Loucy (cell line): ENCODE results near the gene PITPNC1.

Source experiments
- H2AFZ ChIP-seq: fragments of 200-600 bp; sonication (generic); 2 replicates; pipeline ENCODE4 v1.6.0; 2016; ENCODE audit warnings: antibody characterized with exemption, mild to moderate bottlenecking, low read length, moderate library complexity
- H3F3A ChIP-seq: fragments of 200-600 bp; 2 replicates; pipeline ENCODE4 v1.6.0; 2016; ENCODE audit warnings: antibody characterized with exemption, low read depth, mild to moderate bottlenecking
- H3K27me3 ChIP-seq: fragments of 200-600 bp; sonication (generic); 2 replicates; pipeline ENCODE4 v1.6.1; 2014; ENCODE audit warnings: low read length, mild to moderate bottlenecking; ENCODE audit not compliant: insufficient read depth, poor library complexity, severe bottlenecking
- H3K36me3 ChIP-seq: fragments of 200-600 bp; sonication (generic); 2 replicates; pipeline ENCODE4 v1.6.1; 2016; ENCODE audit warnings: low read length; ENCODE audit not compliant: insufficient read depth
- H3K4me1 ChIP-seq: fragments of 200-600 bp; sonication (generic); 2 replicates; pipeline ENCODE4 v1.5.1; 2014; ENCODE audit warnings: low read length, mild to moderate bottlenecking; ENCODE audit not compliant: insufficient read depth, poor library complexity, severe bottlenecking
- H3K4me2 ChIP-seq: fragments of 200-600 bp; sonication (generic); 2 replicates; pipeline ENCODE4 v1.6.0; 2014; ENCODE audit warnings: antibody characterized with exemption, low read length, low read depth, mild to moderate bottlenecking; ENCODE audit not compliant: poor library complexity, severe bottlenecking
- H3K4me3 ChIP-seq: fragments of 200-600 bp; sonication (generic); 2 replicates; pipeline ENCODE4 v1.5.1; 2014; ENCODE audit warnings: low read length, mild to moderate bottlenecking, mixed read lengths; ENCODE audit not compliant: poor library complexity, severe bottlenecking
- H3K79me2 ChIP-seq: fragments of 200-600 bp; sonication (generic); 2 replicates; pipeline ENCODE4 v1.6.1; 2014; ENCODE audit warnings: low read length; ENCODE audit not compliant: insufficient read depth
- H3K9ac ChIP-seq: fragments of 200-600 bp; sonication (generic); 2 replicates; pipeline ENCODE4 v1.6.0; 2014; ENCODE audit warnings: mild to moderate bottlenecking, low read depth, low read length, moderate library complexity; ENCODE audit not compliant: poor library complexity, severe bottlenecking
- H3K9me2 ChIP-seq: fragments of 200-600 bp; sonication (generic); replicated peaks from 2 replicates; pipeline ENCODE4 v1.6.1; 2016; ENCODE audit warnings: low read depth, low read length, mixed read lengths
- H3K9me3 ChIP-seq: fragments of 200-600 bp; sonication (generic); 2 replicates; pipeline ENCODE4 v1.6.1; 2014; ENCODE audit warnings: mild to moderate bottlenecking, antibody characterized with exemption, low read length, low read depth; ENCODE audit not compliant: insufficient read depth
- H4K20me1 ChIP-seq: fragments of 200-600 bp; sonication (generic); 2 replicates; pipeline ENCODE4 v1.6.0; 2014; ENCODE audit warnings: antibody characterized with exemption, low read length, mild to moderate bottlenecking; ENCODE audit not compliant: insufficient read depth, poor library complexity, severe bottlenecking
- CTCF ChIP-seq: fragments of 200-600 bp; sonication (generic); conservative IDR thresholded peaks from 2 replicates; pipeline ENCODE4 v1.5.1; 2014; ENCODE audit warnings: mild to moderate bottlenecking, antibody characterized with exemption, low read length
- EZH2phosphoT487 ChIP-seq: fragments of 200-600 bp; IDR thresholded peaks from 2 replicates; pipeline ENCODE4 v1.6.1; 2018; ENCODE audit warnings: antibody characterized with exemption, mild to moderate bottlenecking, moderate library complexity, borderline replicate concordance

PITPNC1 gene

DNA sequence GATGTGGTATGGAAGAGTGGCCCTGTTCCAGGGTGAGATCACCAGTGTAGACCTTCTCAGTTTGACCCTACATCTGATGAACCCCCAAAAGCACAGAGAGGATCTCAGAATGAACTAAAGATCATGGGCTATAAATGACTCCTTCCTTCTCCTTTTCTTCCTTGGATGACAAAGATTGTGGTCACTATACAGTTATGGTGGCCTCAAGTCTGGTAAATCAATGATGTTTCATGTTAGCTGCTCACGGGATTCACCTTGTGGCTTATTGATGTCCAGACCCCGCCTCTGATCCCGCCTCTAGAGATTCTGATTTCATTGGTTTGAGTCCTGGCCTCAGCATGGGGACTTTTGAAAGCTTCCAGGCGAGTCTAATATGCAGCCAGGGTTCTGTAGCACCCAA is 112.2 kb downstream of the PITPNC1 start:
- Histone ChIP-seq H3K4me3 (no peak overlapping the region), H2AFZ (no peak overlapping the region), H3K9me3 (no peaks in the 10 kb centered on the region), H3K9ac (no peak overlapping the region), H3K79me2 (no peaks in the 10 kb centered on the region), H3K4me1 (no peaks in the 10 kb centered on the region), H3K27me3 (no peaks in the 10 kb centered on the region), H3F3A (no peaks in the 10 kb centered on the region), H3K9me2 (no peaks in the 10 kb centered on the region), H3K36me3 (no peaks in the 10 kb centered on the region), H3K4me2 (no peak overlapping the region), H4K20me1 (no peaks in the 10 kb centered on the region)
- no peak for TF ChIP-seq CTCF
- TF ChIP-seq EZH2phosphoT487, result no peak

GRCh38 chr17:67490471-67490870 is 113.4 kb downstream of the PITPNC1 start:
- H3K9ac ChIP-seq, result no peak overlapping the region
- TF ChIP-seq EZH2phosphoT487, result no peak
- no peak for TF ChIP-seq CTCF
- H3K4me2 ChIP-seq, result no peak overlapping the region
- H3K4me3 ChIP-seq, result no peak overlapping the region
- no peaks in the 10 kb centered on the region for H3K4me1 ChIP-seq
- H3F3A ChIP-seq, result no peaks in the 10 kb centered on the region
- H3K27me3 ChIP-seq, result no peaks in the 10 kb centered on the region
- H3K36me3 ChIP-seq, result no peaks in the 10 kb centered on the region
- no peaks in the 10 kb centered on the region for H4K20me1 ChIP-seq
- no peaks in the 10 kb centered on the region for H3K79me2 ChIP-seq
- no peak overlapping the region for H2AFZ ChIP-seq
- no peaks in the 10 kb centered on the region for H3K9me2 ChIP-seq
- H3K9me3 ChIP-seq, result no peaks in the 10 kb centered on the region

DNA sequence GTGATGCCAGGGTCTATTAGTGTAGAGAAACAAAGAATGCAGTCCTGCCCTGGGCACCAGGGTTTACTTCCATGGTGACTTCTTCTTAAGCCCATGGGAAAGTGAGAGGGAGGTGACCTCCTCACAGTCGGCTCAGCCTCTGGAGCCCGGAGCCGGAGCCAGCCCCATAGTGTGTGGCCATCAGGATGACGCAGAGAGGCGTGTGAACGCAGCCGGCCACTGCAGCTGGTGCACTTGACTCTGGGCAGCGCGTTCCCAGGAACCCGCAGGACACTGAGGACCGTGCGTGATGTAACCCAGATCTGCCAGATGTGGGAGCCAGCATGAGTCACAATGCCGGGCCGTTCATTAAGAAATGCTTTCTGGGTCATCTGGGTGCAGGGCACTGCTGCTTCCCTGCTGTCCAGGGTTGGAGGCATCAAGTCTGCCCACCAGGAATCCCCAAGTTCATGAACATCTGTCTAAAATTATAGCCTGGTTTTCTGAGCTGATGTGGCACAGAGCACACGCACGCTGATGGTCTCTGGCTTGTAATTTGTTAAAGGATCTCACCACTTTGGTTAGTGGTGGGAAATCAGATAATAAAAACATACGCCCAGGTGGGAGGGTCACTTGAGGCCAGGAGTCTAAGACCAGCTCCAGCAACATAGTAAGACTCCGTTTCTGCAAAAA is 114.1 kb downstream of the PITPNC1 start:
- Histone ChIP-seq H3K79me2 (no peaks in the 10 kb centered on the region), H3K9me2 (no peaks in the 10 kb centered on the region), H3K27me3 (no peaks in the 10 kb centered on the region), H2AFZ (no peak overlapping the region), H3K4me3 (no peak overlapping the region), H3K36me3 (no peaks in the 10 kb centered on the region), H3K9ac (no peak overlapping the region), H4K20me1 (no peaks in the 10 kb centered on the region), H3K9me3 (no peaks in the 10 kb centered on the region), H3K4me2 (no peak overlapping the region), H3F3A (no peaks in the 10 kb centered on the region), H3K4me1 (no peaks in the 10 kb centered on the region)
- TF ChIP-seq CTCF (no peak), EZH2phosphoT487 (no peak)
